Stimulated activated naive CD4-positive, alpha-beta T cell (primary cell): ENCODE results near the gene CAGE1.
"Not testable (repeated sequence)": the region's sequence is repeated elsewhere in the genome, so short reads cannot be mapped to it uniquely, and the experiment has no call there.

Source experiments
- DNase-seq, 6 experiments: peaks; one replicate each; lab custom pipeline; 2025; lab: John Stamatoyannopoulos, UW

CAGE1 gene

DNA sequence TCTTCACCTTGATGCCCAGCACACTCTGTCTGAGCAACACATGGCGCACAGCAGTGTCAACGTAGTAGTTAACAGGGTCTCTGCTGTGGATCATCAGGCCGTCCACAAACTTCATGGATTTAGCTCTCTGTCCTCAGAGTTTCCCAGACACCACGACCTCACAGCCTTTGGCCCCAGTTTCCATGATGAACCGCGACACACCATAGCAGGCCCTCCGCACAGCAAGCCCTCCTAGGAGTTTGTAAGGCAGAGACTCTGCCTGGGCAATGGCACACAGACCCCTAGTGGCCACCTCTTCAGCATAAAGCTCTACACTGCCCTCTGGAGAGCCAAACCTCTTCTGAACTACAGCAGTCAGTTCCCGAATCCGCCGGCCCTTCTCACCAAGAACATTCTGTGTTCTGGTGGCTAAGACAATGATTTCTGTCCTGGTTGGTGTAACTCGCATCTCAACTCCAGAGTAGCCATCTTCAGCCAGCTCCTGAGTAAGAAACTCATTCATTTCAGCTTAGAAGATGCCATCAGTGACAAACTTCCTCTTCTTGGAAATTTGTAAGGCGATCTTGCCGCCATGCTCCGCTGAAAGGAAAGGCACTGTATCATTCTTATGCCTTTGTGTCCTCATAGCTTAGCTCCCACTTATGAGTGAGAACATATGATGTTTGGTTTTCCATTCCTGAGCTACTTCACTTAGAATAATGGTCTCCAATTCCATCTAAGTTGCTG is 50.4 kb downstream of the CAGE1 start:
- DNase-seq, result peak in 1 of 6 experiments; percentile 1

DNA sequence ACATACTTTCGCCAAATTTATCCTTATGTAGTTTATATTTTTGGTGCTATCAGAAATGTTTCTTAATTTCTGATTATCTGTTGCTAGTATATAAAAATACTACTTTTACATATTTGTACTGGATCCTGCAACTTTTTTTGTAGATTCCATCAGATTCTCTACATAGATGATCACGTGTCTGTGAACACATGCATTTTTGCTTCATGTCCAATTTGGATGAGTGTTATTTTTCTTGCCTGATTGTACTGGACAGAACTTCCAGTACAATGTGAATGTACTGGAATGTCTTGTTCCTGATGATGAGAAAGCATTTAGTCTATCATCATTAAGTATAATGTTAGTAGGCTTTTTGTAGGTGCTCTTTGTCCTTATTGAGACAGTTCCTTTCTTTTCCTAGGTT is 51.5 kb downstream of the CAGE1 start:
- no peak for DNase-seq

DNA sequence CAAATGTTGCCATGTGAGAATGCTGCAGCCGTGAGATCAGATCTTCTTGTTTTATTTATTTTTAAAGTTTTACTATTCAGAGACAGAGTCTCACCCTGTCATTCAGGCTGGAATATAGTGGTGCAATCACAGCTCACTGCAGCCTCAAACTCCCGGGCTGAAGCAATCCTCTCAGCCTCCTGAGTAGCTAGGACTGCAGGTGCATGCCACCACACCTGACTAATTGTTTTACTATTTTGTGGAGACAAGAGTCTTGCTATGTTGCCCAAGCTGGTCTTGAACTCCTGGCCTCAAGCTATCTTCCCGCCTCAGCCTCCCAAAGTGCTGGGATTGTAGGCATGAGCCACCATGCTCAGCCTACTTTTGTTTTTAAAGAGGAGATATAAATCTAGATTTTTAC is 54.0 kb downstream of the CAGE1 start:
- no peak for DNase-seq

- DNase-seq, result no peak
These were observed 54.9 kb downstream of the CAGE1 start for GRCh38 chr6:7334685-7335084.

DNA sequence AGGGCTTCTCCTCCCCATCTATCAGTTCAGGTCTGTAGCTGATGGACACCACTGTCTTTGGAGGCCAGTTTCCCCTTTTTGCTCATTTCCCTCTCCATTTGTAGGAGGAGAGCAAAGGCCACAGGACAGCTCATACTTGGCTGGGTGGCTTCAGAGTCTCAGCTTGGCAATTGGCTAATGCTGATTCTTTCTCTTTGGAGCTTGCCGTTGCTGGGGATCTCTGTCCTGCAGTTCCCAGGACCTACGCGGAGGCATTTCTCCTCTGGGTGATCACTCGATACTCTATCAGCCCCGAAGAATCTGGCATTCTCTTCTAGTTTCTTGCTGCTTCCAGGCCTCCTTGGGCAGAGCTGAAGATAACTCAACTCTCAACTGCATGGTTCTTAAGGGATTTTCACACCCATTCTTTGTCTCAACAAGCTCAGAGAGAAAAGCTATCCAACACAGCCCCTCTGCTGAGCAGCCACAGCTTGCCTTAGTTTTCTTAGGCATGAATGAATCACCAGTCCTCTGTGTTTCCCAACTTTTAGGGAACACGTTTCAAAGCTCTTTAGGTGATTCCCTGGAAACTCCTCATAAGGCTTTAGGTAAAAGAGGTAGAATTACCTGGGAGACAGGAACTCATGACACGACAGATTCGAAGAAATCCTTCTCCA is 57.3 kb downstream of the CAGE1 start:
- no peak for DNase-seq

GRCh38 chr6:7331452-7331851 is 58.1 kb downstream of the CAGE1 start:
- no peak for DNase-seq

DNA sequence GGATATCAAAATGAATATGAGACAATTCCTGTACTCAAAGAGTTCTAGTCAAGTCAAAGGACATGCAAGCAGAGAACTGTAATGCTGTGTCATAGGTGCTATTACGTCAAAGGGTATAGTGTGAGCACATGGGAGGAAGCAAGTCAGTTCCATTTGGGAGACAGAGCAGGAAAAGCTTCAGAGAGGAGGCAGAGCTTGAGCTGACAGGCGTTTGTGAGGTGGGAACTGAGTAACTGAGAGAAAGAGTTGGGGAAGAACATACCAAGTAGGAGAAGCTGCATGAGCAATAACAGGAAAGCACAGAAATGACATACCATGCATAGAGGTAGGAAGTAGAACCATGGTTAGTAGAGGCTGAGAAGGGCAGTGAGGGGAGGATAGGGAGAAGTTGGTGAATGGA is 61.3 kb downstream of the CAGE1 start:
- no peak for DNase-seq

DNA sequence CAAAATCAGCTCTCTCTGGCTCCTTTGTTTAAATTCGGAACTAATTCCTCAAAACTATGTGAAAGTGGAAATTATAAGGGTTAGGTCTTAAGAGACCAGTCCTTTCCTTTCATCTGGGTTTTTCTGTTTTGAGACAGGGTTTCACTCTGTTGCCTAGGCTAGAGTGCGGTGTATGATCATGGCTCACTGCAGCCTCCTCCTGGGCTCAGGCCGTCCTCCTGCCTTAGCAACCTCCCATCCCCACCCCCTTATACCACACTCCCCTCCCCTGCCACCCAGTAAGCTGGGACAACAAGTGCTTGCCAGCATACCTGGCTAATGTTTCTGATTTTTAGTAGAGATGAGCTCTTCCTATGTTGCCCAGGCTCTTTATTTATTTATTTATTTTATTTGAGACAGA is 63.8 kb downstream of the CAGE1 start:
- DNase-seq, result no peak

DNA sequence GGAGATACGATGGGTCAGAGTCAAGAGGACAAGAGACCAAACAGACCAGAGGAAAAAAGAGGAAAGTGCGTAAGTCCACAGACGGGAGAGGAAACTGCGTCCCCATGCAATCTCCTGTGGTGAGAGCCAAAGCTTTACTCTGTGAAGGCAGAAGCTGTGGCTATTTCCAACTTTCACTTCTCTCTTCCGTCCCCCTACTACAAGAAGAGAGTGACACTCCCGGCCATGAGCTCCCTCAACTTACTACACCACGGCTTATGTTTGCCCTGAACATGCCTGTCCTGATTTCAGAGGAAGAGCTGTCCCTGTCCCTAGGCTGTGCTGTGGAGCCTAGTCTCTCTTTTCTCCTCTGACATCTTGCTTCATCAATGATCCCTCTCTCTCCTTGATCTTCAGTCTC is 65.0 kb downstream of the CAGE1 start:
- DNase-seq, result no peak

GRCh38 chr6:7323074-7323473 is 66.5 kb downstream of the CAGE1 start:
- DNase-seq, result no peak

- not testable (repeated sequence) for DNase-seq
These were observed 67.7 kb downstream of the CAGE1 start for GRCh38 chr6:7321866-7322265.

DNA sequence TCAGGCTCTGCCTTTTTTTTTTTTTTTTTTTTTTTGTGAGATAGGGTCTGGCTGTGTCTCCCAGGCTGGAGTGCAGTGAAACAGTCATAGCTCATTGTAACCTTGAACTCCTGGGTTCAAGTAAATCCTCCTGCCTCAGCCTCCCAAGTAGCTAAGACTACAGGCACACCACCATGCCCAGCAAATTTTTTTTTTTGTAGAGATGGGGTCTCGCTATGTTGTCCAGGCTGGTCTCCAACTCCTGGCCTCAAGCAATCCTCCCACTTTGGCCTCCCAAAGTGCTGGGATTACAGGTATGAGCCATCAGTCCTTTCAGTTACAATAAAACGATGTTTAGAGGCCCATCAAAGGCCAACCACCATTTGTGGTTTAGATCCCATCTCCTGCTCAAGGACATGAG is 70.1 kb downstream of the CAGE1 start:
- not testable (repeated sequence) for DNase-seq

GRCh38 chr6:7317538-7317937 is 72.0 kb downstream of the CAGE1 start:
- DNase-seq, result no peak

- DNase-seq, result no peak
These were observed 72.6 kb downstream of the CAGE1 start for GRCh38 chr6:7316658-7317533.

DNA sequence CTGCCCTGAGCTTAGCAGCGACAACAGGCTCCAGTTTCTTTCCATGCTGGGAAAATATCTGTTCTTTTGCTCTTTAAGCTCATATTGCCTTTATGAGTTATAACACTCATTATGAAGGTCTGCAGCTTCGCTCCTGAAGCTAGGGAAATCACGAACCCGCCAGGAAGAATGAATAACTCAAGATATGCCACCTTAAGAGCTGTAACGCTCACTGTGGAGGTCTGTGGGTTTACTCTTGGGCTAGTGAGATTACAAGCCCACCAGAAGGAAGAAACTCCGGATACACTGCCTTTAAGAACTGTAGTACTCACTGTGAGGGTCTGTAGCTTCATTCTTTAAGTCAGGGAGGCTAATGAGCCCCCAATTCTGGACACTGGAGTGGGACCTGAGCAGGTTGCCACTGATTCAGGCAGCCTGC is 73.6 kb downstream of the CAGE1 start:
- no peak for DNase-seq

- DNase-seq, result not testable (repeated sequence)
These were observed 74.2 kb downstream of the CAGE1 start for GRCh38 chr6:7315087-7315947.

DNA sequence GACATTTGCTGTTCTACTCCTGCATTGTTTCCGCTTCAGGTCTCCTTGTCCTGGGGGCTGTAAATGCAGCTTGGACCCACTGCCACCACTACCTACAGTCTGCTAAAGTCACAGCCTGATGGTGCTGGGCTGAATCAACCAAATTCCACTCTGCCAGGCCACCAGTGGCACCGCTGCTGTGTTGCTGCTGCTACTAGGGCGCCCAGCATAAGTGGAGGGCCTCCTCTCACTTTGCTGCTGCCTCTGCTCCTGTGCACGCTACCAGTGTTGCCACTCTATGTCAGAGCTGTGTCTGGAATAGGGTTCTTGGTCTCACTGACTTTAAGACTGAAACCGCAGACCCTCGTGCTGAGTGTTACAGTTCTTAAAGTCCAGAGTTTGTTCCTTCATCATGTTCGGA is 75.1 kb downstream of the CAGE1 start:
- DNase-seq, result peak in 1 of 6 experiments; percentile 3

GRCh38 chr6:7313505-7314165 is 75.9 kb downstream of the CAGE1 start:
- no peak for DNase-seq

GRCh38 chr6:7312616-7313504 is 76.7 kb downstream of the CAGE1 start, which contains the start of gene SSR1:
SSR1 (minus strand) TSS chr6:7313199; CDS start chr6:7313120, 79 bp downstream.
- DNase-seq, result peak; percentile 71 to 86 (median 79)
